Ishikawa (cell line): ENCODE data around the gene ATF7.

ENCODE experiments used
- CEBPB ChIP-seq: IDR thresholded peaks from 2 replicates; pipeline ENCODE4 v1.6.1; 2012
- CREB1 ChIP-seq: IDR thresholded peaks from 2 replicates; pipeline ENCODE4 v1.6.1; 2012; ENCODE audit warnings: low read depth
- EGR1 ChIP-seq: IDR thresholded peaks from 2 replicates; pipeline ENCODE4 v1.6.1; 2012
- EP300 ChIP-seq: IDR thresholded peaks from 2 replicates; pipeline ENCODE4 v1.6.1; 2012; ENCODE audit warnings: borderline replicate concordance
- FOXM1 ChIP-seq: IDR thresholded peaks from 2 replicates; pipeline ENCODE4 v1.6.1; 2012; ENCODE audit warnings: low read depth, borderline replicate concordance
- NFIC ChIP-seq: IDR thresholded peaks from 2 replicates; pipeline ENCODE4 v1.6.1; 2012
- RAD21 ChIP-seq: IDR thresholded peaks from 2 replicates; pipeline ENCODE4 v1.6.1; 2012; ENCODE audit warnings: low read depth
- TAF1 ChIP-seq: IDR thresholded peaks from 2 replicates; pipeline ENCODE4 v1.6.1; 2012; ENCODE audit warnings: low read depth, mild to moderate bottlenecking
- TCF12 ChIP-seq: IDR thresholded peaks from 2 replicates; pipeline ENCODE4 v1.6.1; 2012; ENCODE audit warnings: low read depth
- TEAD4 ChIP-seq: IDR thresholded peaks from 2 replicates; pipeline ENCODE4 v1.6.1; 2012
- USF1 ChIP-seq: IDR thresholded peaks from 2 replicates; pipeline ENCODE4 v1.6.1; 2012
- YY1 ChIP-seq: IDR thresholded peaks from 2 replicates; pipeline ENCODE4 v1.6.1; 2012; ENCODE audit warnings: low read depth
- ZBTB7A ChIP-seq: IDR thresholded peaks from 2 replicates; pipeline ENCODE4 v1.6.1; 2012; ENCODE audit warnings: low read depth
- TF ChIP-seq, protein P1 (sequence below): IDR thresholded peaks from 2 replicates; pipeline ENCODE4 v1.6.1; 2012; ENCODE audit warnings: low read depth, mild to moderate bottlenecking
- TF ChIP-seq, protein P2 (sequence below): IDR thresholded peaks from 2 replicates; pipeline ENCODE4 v1.6.1; 2012

ATF7 gene

DNA sequence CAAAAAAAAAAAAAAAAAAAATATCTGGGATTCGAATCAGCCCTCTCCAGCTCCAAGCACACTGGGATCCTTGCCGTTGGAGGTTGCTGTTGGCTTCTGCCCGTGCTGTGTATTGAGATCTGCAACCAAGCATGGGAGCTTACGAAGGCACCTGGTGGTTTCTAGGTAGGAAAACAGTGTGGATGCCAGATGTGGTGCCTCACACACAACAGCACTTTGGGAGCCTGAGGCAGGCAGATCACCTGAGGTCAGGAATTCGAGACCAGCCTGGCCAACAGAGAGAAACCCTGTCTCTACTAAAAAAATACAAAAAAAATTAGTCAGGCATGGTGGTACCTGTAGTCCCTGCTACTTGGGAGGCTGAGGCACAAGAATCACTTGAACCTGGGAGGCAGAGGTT, 47.4 kb downstream of the ATF7 start:
- TF ChIP-seq EP300: no peak
- no peak for TF ChIP-seq TCF12
- no peak for TF ChIP-seq RAD21
- no peak for TF ChIP-seq EGR1
- TF ChIP-seq, protein P1, sequence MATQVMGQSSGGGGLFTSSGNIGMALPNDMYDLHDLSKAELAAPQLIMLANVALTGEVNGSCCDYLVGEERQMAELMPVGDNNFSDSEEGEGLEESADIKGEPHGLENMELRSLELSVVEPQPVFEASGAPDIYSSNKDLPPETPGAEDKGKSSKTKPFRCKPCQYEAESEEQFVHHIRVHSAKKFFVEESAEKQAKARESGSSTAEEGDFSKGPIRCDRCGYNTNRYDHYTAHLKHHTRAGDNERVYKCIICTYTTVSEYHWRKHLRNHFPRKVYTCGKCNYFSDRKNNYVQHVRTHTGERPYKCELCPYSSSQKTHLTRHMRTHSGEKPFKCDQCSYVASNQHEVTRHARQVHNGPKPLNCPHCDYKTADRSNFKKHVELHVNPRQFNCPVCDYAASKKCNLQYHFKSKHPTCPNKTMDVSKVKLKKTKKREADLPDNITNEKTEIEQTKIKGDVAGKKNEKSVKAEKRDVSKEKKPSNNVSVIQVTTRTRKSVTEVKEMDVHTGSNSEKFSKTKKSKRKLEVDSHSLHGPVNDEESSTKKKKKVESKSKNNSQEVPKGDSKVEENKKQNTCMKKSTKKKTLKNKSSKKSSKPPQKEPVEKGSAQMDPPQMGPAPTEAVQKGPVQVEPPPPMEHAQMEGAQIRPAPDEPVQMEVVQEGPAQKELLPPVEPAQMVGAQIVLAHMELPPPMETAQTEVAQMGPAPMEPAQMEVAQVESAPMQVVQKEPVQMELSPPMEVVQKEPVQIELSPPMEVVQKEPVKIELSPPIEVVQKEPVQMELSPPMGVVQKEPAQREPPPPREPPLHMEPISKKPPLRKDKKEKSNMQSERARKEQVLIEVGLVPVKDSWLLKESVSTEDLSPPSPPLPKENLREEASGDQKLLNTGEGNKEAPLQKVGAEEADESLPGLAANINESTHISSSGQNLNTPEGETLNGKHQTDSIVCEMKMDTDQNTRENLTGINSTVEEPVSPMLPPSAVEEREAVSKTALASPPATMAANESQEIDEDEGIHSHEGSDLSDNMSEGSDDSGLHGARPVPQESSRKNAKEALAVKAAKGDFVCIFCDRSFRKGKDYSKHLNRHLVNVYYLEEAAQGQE: no peak
- TF ChIP-seq, protein P2, sequence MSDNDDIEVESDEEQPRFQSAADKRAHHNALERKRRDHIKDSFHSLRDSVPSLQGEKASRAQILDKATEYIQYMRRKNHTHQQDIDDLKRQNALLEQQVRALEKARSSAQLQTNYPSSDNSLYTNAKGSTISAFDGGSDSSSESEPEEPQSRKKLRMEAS: no peak
- TF ChIP-seq FOXM1: no peak
- no peak for TF ChIP-seq ZBTB7A
- TF ChIP-seq TAF1: no peak
- TF ChIP-seq CEBPB: no peak
- no peak for TF ChIP-seq YY1
- TF ChIP-seq CREB1: no peak
- TF ChIP-seq TEAD4: no peak
- no peak for TF ChIP-seq NFIC
- no peak for TF ChIP-seq USF1

DNA sequence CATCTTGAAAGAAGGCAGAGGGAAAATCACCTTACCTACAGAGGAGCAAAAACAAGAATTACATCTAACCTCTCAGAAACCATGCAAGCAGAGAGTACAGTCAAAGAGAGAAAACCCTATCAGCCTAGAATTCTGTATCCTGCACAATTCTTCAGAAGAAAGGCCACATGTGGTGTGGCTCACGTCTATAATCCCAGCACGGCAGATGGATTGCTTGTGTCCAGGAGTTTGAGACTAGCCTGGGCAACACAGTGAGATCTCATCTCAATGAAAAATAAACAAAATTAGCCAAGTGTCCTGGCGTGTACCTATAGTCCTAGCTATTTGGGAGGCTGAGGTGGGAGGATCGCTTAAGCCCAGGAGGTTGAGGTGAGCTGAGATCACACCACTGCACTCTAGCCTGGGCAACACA, 48.2 kb downstream of the ATF7 start:
- TF ChIP-seq EP300 (no peak), TEAD4 (no peak), TCF12 (no peak), EGR1 (no peak), YY1 (no peak)

GRCh38 chr12:53575502-53576249, 50.5 kb downstream of the ATF7 start:
- TF ChIP-seq ZBTB7A: no peak
- no peak for TF ChIP-seq EP300
- TF ChIP-seq NFIC: no peak
- no peak for TF ChIP-seq TCF12
- no peak for TF ChIP-seq TAF1
- no peak for TF ChIP-seq YY1
- no peak for TF ChIP-seq EGR1
- no peak for TF ChIP-seq CREB1
- TF ChIP-seq, protein P1: no peak
- no peak for TF ChIP-seq TEAD4
- no peak for TF ChIP-seq USF1
- TF ChIP-seq FOXM1: no peak
- no peak for TF ChIP-seq RAD21

GRCh38 chr12:53572134-53572758, 53.9 kb downstream of the ATF7 start:
- TF ChIP-seq, protein P1: no peak
- TF ChIP-seq USF1 (no peak), CEBPB (no peak), RAD21 (no peak), TEAD4 (no peak), NFIC (no peak), EGR1 (no peak), TAF1 (no peak), YY1 (no peak), FOXM1 (no peak), CREB1 (no peak), ZBTB7A (no peak), TCF12 (no peak), EP300 (no peak)
- TF ChIP-seq, protein P2: no peak
